Measurements from ENCODE around the gene FOXP1. TPM values are rescaled to one million over a fixed set of nuclear protein-coding genes. Genes with fewer than 3 reads are reported as not detected.

FOXP1 gene
- total and polyA plus RNA-seq, 2 of the 13 experiments (the other 11 are each of a cell fraction or from before 2014, with no cell fraction given), result 40.4 to 59.0 TPM

DNA sequence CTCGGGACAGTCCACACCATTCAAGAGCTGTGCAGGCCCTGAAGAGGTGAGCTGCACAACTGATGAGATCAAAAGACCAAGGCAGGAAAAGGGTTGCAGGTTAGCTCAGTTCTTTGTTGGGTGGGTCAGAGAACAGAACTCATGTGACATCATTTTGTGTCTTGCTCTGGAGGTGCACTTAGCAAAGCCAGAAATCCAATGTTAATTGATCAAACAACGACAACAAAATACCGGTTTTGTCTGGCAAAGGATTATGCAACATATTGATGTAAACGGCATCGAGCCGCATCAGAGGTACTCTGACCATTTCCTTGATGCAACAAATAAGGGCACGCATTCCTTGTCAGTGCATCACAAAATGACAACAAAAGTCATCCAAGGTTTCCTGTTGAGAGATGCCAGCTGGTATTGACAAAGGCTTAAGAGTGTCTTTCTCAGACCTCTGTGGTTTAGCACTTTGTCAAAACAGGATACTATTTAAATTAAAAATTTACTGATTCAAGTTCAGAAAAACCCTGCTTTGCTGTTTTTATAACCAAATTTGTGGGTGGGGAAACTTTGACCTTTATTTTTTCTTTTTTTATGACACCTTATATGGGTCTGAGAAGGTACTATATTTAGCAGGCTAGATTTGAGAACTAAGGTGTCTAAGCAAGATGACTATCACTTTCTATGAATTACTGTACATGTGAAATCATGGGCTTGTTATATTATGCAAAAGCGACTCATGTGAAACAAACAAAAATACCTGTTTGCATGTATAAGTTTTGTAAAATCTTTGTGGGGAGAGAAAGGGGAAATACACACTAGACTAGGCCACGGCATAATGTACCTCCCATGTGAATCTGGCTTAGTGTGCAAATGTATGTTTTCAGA is 496.1 kb downstream of the FOXP1 start (continued):
- TF ChIP-seq MEF2D (CRISPR knock-in tag; IDR thresholded peaks at IDR 0.05) (0 out of 2 replicates have a peak, but pooled peaks have one; percentile 39), PHF21A (CRISPR knock-in tag; IDR thresholded peaks at IDR 0.05) (peak; percentile 29; the same call in 1 of the 2 replicates), TBX2 (CRISPR knock-in tag; IDR thresholded peaks at IDR 0.05; ENCODE audit: borderline replicate concordance) (peak; percentile 41; the same call in 1 of the 2 replicates), FOXC1 (CRISPR knock-in tag; IDR thresholded peaks at IDR 0.05; ENCODE audit: borderline replicate concordance) (no peak), GFI1 (CRISPR knock-in tag; IDR thresholded peaks at IDR 0.05; ENCODE audit: borderline replicate concordance) (no peak), SPEN (CRISPR knock-in tag; IDR thresholded peaks at IDR 0.05; ENCODE audit: low read depth) (no peak), ZNF343 (CRISPR knock-in tag; IDR thresholded peaks at IDR 0.05) (no peak), JUNB (CRISPR knock-in tag; IDR thresholded peaks at IDR 0.05; ENCODE audit: borderline replicate concordance) (no peak), TEAD3 (CRISPR knock-in tag; optimal IDR thresholded peaks at IDR 0.05; ENCODE audit: borderline replicate concordance) (peak; percentile 66), RORA (CRISPR knock-in tag; IDR thresholded peaks at IDR 0.05) (no peak), SALL1 (CRISPR knock-in tag; IDR thresholded peaks at IDR 0.05) (peak; percentile 54), ZNF180 (CRISPR knock-in tag; IDR thresholded peaks at IDR 0.05; ENCODE audit: borderline replicate concordance, low read depth) (no peak), HNF4A (CRISPR knock-in tag; IDR thresholded peaks at IDR 0.05) (peak; percentile 37)
- TF ChIP-seq, protein P1, sequence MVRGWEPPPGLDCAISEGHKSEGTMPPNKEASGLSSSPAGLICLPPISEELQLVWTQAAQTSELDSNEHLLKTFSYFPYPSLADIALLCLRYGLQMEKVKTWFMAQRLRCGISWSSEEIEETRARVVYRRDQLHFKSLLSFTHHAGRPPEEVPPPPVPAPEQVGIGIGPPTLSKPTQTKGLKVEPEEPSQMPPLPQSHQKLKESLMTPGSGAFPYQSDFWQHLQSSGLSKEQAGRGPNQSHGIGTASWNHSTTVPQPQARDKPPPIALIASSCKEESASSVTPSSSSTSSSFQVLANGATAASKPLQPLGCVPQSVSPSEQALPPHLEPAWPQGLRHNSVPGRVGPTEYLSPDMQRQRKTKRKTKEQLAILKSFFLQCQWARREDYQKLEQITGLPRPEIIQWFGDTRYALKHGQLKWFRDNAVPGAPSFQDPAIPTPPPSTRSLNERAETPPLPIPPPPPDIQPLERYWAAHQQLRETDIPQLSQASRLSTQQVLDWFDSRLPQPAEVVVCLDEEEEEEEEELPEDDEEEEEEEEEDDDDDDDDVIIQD (CRISPR knock-in tag; IDR thresholded peaks at IDR 0.05; ENCODE audit: low read depth), result peak; percentile 52
- TF ChIP-seq, protein P2, sequence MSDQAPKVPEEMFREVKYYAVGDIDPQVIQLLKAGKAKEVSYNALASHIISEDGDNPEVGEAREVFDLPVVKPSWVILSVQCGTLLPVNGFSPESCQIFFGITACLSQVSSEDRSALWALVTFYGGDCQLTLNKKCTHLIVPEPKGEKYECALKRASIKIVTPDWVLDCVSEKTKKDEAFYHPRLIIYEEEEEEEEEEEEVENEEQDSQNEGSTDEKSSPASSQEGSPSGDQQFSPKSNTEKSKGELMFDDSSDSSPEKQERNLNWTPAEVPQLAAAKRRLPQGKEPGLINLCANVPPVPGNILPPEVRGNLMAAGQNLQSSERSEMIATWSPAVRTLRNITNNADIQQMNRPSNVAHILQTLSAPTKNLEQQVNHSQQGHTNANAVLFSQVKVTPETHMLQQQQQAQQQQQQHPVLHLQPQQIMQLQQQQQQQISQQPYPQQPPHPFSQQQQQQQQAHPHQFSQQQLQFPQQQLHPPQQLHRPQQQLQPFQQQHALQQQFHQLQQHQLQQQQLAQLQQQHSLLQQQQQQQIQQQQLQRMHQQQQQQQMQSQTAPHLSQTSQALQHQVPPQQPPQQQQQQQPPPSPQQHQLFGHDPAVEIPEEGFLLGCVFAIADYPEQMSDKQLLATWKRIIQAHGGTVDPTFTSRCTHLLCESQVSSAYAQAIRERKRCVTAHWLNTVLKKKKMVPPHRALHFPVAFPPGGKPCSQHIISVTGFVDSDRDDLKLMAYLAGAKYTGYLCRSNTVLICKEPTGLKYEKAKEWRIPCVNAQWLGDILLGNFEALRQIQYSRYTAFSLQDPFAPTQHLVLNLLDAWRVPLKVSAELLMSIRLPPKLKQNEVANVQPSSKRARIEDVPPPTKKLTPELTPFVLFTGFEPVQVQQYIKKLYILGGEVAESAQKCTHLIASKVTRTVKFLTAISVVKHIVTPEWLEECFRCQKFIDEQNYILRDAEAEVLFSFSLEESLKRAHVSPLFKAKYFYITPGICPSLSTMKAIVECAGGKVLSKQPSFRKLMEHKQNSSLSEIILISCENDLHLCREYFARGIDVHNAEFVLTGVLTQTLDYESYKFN (CRISPR knock-in tag; conservative IDR thresholded peaks at IDR 0.05), result peak; percentile 35; the same call in 1 of the 2 replicates
- TF ChIP-seq, protein P3, sequence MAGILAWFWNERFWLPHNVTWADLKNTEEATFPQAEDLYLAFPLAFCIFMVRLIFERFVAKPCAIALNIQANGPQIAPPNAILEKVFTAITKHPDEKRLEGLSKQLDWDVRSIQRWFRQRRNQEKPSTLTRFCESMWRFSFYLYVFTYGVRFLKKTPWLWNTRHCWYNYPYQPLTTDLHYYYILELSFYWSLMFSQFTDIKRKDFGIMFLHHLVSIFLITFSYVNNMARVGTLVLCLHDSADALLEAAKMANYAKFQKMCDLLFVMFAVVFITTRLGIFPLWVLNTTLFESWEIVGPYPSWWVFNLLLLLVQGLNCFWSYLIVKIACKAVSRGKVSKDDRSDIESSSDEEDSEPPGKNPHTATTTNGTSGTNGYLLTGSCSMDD (CRISPR knock-in tag; IDR thresholded peaks at IDR 0.05), result no peak
- TF ChIP-seq, protein P4, sequence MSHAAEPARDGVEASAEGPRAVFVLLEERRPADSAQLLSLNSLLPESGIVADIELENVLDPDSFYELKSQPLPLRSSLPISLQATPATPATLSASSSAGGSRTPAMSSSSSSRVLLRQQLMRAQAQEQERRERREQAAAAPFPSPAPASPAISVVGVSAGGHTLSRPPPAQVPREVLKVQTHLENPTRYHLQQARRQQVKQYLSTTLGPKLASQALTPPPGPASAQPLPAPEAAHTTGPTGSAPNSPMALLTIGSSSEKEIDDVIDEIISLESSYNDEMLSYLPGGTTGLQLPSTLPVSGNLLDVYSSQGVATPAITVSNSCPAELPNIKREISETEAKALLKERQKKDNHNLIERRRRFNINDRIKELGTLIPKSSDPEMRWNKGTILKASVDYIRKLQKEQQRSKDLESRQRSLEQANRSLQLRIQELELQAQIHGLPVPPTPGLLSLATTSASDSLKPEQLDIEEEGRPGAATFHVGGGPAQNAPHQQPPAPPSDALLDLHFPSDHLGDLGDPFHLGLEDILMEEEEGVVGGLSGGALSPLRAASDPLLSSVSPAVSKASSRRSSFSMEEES (CRISPR knock-in tag; IDR thresholded peaks at IDR 0.05), result peak; percentile 77
- TF ChIP-seq, protein P5, sequence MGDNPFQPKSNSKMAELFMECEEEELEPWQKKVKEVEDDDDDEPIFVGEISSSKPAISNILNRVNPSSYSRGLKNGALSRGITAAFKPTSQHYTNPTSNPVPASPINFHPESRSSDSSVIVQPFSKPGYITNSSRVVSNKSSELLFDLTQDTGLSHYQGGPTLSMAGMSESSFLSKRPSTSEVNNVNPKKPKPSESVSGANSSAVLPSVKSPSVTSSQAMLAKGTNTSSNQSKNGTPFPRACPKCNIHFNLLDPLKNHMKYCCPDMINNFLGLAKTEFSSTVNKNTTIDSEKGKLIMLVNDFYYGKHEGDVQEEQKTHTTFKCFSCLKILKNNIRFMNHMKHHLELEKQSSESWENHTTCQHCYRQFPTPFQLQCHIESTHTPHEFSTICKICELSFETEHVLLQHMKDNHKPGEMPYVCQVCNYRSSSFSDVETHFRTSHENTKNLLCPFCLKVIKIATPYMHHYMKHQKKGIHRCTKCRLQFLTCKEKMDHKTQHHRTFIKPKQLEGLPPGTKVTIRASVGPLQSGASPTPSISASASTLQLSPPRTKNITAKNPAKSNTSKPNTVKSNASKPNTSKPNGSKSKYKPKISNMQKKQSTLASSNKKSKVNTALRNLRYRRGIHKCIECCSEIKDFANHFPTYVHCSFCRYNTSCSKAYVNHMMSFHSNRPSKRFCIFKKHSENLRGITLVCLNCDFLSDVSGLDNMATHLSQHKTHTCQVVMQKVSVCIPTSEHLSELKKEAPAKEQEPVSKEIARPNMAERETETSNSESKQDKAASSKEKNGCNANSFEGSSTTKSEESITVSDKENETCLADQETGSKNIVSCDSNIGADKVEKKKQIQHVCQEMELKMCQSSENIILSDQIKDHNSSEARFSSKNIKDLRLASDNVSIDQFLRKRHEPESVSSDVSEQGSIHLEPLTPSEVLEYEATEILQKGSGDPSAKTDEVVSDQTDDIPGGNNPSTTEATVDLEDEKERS (CRISPR knock-in tag; IDR thresholded peaks at IDR 0.05), result peak; percentile 27; the same call in 1 of the 2 replicates
